HEK293 (cell line): ENCODE measurements around the gene CAPN5.

Experiments
- CTCF ChIA-PET: fragments of 350-600 bp; formaldehyde crosslinking; extraction: SDS; loops from one replicate; lab custom pipeline; 2021; ENCODE audit warnings: antibody characterized with exemption; lab: Yijun Ruan, JAX
- POLR2A ChIA-PET: fragments of 300-600 bp; formaldehyde crosslinking; extraction: SDS; loops from one replicate; lab custom pipeline; 2020; ENCODE audit warnings: antibody characterized with exemption, inconsistent platforms; lab: Yijun Ruan, JAX
- H3K27ac ChIP-seq: fragments of 200-500 bp; sonication (Bioruptor generic); 2 replicates; pipeline ENCODE4 v1.5.1; 2014; ENCODE audit warnings: low read depth, low read length, control low read depth, inconsistent platforms; ENCODE audit errors: extremely low read depth
- H3K36me3 ChIP-seq, 2 experiments: fragments of 200-500 bp in 1 of 2; sonication (Bioruptor generic) in 1 of 2; 1 replicate in 1 of 2; 2 replicates in 1 of 2; pipeline ENCODE4 v1.5.1; 2014 to 2017; ENCODE audit warnings: inconsistent platforms in 2 of 2, low read length in 2 of 2; ENCODE audit not compliant: control insufficient read depth in 2 of 2, insufficient read depth in 1 of 2
- H3K4me1 ChIP-seq: fragments of 200-500 bp; sonication (Bioruptor generic); 2 replicates; pipeline ENCODE4 v1.5.1; 2014; ENCODE audit warnings: mild to moderate bottlenecking, low read length, inconsistent platforms; ENCODE audit not compliant: control insufficient read depth, insufficient read depth
- H3K4me3 ChIP-seq: 2 replicates; pipeline ENCODE4 v1.5.1; 2011; ENCODE audit warnings: low read depth, mild to moderate bottlenecking, control low read depth, low read length, moderate library complexity
- H3K9me3 ChIP-seq: fragments of 200-500 bp; sonication (Bioruptor generic); 2 replicates; pipeline ENCODE4 v1.5.1; 2014; ENCODE audit warnings: low read depth, low read length, inconsistent platforms; ENCODE audit not compliant: control insufficient read depth, insufficient read depth
- FEZF1 ChIP-seq: fragments of 450-650 bp; formaldehyde crosslinking; IDR thresholded peaks from 2 replicates; pipeline ENCODE4 v1.5.1; 2016; ENCODE audit warnings: missing biosample characterization, missing genetic modification characterization
- GLI4 ChIP-seq: fragments of 450-650 bp; formaldehyde crosslinking; IDR thresholded peaks from 2 replicates; pipeline ENCODE4 v1.5.1; 2016; ENCODE audit warnings: missing biosample characterization, missing genetic modification characterization
- GLIS1 ChIP-seq: fragments of 450-650 bp; formaldehyde crosslinking; IDR thresholded peaks from 2 replicates; pipeline ENCODE4 v1.5.1; 2016; ENCODE audit warnings: missing biosample characterization, missing genetic modification characterization
- MYNN ChIP-seq: fragments of 450-650 bp; formaldehyde crosslinking; IDR thresholded peaks from 2 replicates; pipeline ENCODE4 v1.5.1; 2016; ENCODE audit warnings: missing biosample characterization, missing genetic modification characterization, borderline replicate concordance
- RBAK ChIP-seq: fragments of 450-650 bp; formaldehyde crosslinking; IDR thresholded peaks from 2 replicates; pipeline ENCODE4 v1.5.1; 2016; ENCODE audit warnings: missing biosample characterization, missing genetic modification characterization
- REST ChIP-seq: fragments of 450-650 bp; formaldehyde crosslinking; IDR thresholded peaks from 2 replicates; pipeline ENCODE4 v1.5.1; 2016; ENCODE audit warnings: missing biosample characterization, missing genetic modification characterization
- SETDB1 ChIP-seq: IDR thresholded peaks from one replicate; pipeline ENCODE4 v1.6.1; 2017; ENCODE audit warnings: mild to moderate bottlenecking, low read length, moderate library complexity, mixed read lengths; ENCODE audit not compliant: insufficient read length
- ZBTB11 ChIP-seq: fragments of 450-650 bp; formaldehyde crosslinking; conservative IDR thresholded peaks from 2 replicates; pipeline ENCODE4 v1.5.1; 2016; ENCODE audit warnings: low read depth, missing biosample characterization, missing genetic modification characterization
- ZBTB17 ChIP-seq: fragments of 450-650 bp; formaldehyde crosslinking; IDR thresholded peaks from 2 replicates; pipeline ENCODE4 v1.5.1; 2016; ENCODE audit warnings: missing biosample characterization, missing genetic modification characterization
- ZNF169 ChIP-seq: fragments of 450-650 bp; formaldehyde crosslinking; IDR thresholded peaks from 2 replicates; pipeline ENCODE4 v1.5.1; 2016; ENCODE audit warnings: missing biosample characterization, missing genetic modification characterization
- ZNF266 ChIP-seq: fragments of 450-650 bp; formaldehyde crosslinking; IDR thresholded peaks from 2 replicates; pipeline ENCODE4 v1.5.1; 2016; ENCODE audit warnings: missing biosample characterization, missing genetic modification characterization, low read depth
- ZNF350 ChIP-seq: fragments of 450-650 bp; formaldehyde crosslinking; IDR thresholded peaks from 2 replicates; pipeline ENCODE4 v1.5.0; 2017; ENCODE audit warnings: missing biosample characterization, mild to moderate bottlenecking, missing genetic modification characterization
- ZNF416 ChIP-seq: fragments of 450-650 bp; formaldehyde crosslinking; IDR thresholded peaks from 2 replicates; pipeline ENCODE4 v1.5.1; 2016; ENCODE audit warnings: missing biosample characterization, missing genetic modification characterization
- ZNF501 ChIP-seq: fragments of 450-650 bp; formaldehyde crosslinking; IDR thresholded peaks from 2 replicates; pipeline ENCODE4 v1.5.1; 2016; ENCODE audit warnings: missing biosample characterization, missing genetic modification characterization
- ZNF510 ChIP-seq: fragments of 450-650 bp; formaldehyde crosslinking; IDR thresholded peaks from 2 replicates; pipeline ENCODE4 v1.5.1; 2018; ENCODE audit warnings: mild to moderate bottlenecking, missing genetic modification characterization, missing biosample characterization; ENCODE audit not compliant: insufficient replicate concordance
- ZNF701 ChIP-seq: fragments of 450-650 bp; formaldehyde crosslinking; IDR thresholded peaks from 2 replicates; pipeline ENCODE4 v1.5.1; 2016; ENCODE audit warnings: missing biosample characterization, missing genetic modification characterization
- ZSCAN30 ChIP-seq: fragments of 450-650 bp; IDR thresholded peaks from 2 replicates; pipeline ENCODE4 v1.5.1; 2018; ENCODE audit warnings: missing biosample characterization, mild to moderate bottlenecking, missing genetic modification characterization, moderate library complexity
- ZSCAN5A ChIP-seq: fragments of 450-650 bp; formaldehyde crosslinking; IDR thresholded peaks from 2 replicates; pipeline ENCODE4 v1.5.1; 2016; ENCODE audit warnings: missing biosample characterization, missing genetic modification characterization
- TF ChIP-seq, protein P1 (sequence below): fragments of 450-650 bp; formaldehyde crosslinking; IDR thresholded peaks from 2 replicates; pipeline ENCODE4 v1.5.1; 2016; ENCODE audit warnings: missing biosample characterization, missing genetic modification characterization, low read depth
- TF ChIP-seq, protein P2 (sequence below): fragments of 450-650 bp; formaldehyde crosslinking; IDR thresholded peaks from 2 replicates; pipeline ENCODE4; 2016; ENCODE audit warnings: missing biosample characterization, missing genetic modification characterization

CAPN5 gene

DNA sequence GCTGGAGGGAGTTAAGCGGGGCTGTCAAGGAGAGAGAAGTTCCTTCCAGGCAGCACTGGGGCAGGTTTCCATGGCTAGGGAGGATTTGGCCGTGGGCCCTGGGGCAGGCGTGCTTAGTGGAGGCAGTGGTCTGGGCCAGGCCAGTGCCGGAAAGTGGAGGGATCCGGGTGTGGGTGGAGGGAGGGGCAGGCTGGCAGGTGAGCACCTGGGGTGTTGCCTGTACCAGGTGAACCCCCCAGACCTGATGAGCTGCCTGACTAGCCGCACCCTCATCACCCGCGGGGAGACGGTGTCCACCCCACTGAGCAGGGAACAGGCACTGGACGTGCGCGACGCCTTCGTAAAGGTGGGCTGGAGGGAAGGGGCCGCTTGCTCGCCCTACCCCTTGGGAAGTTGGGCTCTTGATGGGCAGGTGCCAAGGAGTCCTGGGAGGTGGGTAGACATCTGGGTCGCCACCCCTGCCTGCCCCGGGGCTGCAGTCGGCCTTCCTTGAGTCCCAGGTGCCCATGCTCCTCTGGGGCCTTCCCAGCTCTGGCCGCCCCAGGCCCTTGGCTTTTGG is 93.2 kb downstream of the CAPN5 start:
- CTCF ChIA-PET, result interaction anchor here (0.7 kb wide), 1 partner anchor 26 kb away, joined by 4 read pairs; no protein-coding TSS in a partner anchor
- Histone ChIP-seq H3K36me3 (no peaks in the 10 kb centered on the region), H3K27ac (no peak overlapping the region), H3K4me1 (no peaks in the 10 kb centered on the region), H3K9me3 (no peaks in the 10 kb centered on the region), H3K4me3 (no peak overlapping the region)
- POLR2A ChIA-PET, result no interaction called here
- TF ChIP-seq ZBTB11 (tag by site-specific recombination) (no peak), ZSCAN5A (tag by site-specific recombination) (no peak), SETDB1 (no peak), MYNN (tag by site-specific recombination) (no peak), ZNF701 (tag by site-specific recombination) (no peak), ZNF501 (tag by site-specific recombination) (no peak), FEZF1 (tag by site-specific recombination) (no peak), RBAK (tag by site-specific recombination) (no peak), ZSCAN30 (tag by site-specific recombination) (no peak), ZBTB17 (tag by site-specific recombination) (no peak), ZNF266 (tag by site-specific recombination) (no peak), ZNF416 (tag by site-specific recombination) (no peak), ZNF510 (tag by site-specific recombination) (no peak), GLIS1 (tag by site-specific recombination) (no peak), ZNF169 (no peak), REST (no peak), ZNF350 (no peak), GLI4 (tag by site-specific recombination) (no peak)
- TF ChIP-seq, protein P1, sequence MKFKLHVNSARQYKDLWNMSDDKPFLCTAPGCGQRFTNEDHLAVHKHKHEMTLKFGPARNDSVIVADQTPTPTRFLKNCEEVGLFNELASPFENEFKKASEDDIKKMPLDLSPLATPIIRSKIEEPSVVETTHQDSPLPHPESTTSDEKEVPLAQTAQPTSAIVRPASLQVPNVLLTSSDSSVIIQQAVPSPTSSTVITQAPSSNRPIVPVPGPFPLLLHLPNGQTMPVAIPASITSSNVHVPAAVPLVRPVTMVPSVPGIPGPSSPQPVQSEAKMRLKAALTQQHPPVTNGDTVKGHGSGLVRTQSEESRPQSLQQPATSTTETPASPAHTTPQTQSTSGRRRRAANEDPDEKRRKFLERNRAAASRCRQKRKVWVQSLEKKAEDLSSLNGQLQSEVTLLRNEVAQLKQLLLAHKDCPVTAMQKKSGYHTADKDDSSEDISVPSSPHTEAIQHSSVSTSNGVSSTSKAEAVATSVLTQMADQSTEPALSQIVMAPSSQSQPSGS (tag by site-specific recombination), result no peak
- TF ChIP-seq, protein P2, sequence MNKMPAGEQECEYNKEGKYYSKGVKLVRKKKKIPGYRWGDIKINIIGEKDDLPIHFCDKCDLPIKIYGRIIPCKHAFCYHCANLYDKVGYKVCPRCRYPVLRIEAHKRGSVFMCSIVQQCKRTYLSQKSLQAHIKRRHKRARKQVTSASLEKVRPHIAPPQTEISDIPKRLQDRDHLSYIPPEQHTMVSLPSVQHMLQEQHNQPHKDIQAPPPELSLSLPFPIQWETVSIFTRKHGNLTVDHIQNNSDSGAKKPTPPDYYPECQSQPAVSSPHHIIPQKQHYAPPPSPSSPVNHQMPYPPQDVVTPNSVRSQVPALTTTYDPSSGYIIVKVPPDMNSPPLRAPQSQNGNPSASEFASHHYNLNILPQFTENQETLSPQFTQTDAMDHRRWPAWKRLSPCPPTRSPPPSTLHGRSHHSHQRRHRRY (tag by site-specific recombination), result no peak
